H9 (cell line): Measurements from ENCODE around the gene ARPC1A. TPM values are rescaled to one million over a fixed set of nuclear protein-coding genes. Genes with fewer than 3 reads are reported as not detected.

Experiments
- DNase-seq: peaks from one replicate; pipeline ENCODE4 v3.0.0-alpha.2; 2017
- H2AFZ ChIP-seq: one replicate; pipeline ENCODE4 v1.6.1; 2013; ENCODE audit warnings: mild to moderate bottlenecking, low read length, control low read depth, moderate library complexity
- H2AK5ac ChIP-seq: 2 replicates; pipeline ENCODE4 v1.6.1; 2013; ENCODE audit warnings: low read length, control low read depth, mixed read lengths; ENCODE audit not compliant: insufficient read length
- H2BK120ac ChIP-seq: one replicate; pipeline ENCODE4 v1.6.1; 2013; ENCODE audit warnings: low read depth, mild to moderate bottlenecking, low read length, control low read depth, inconsistent platforms; ENCODE audit not compliant: poor library complexity, severe bottlenecking
- H2BK12ac ChIP-seq: 2 replicates; pipeline ENCODE4 v1.6.1; 2013; ENCODE audit warnings: low read length, control low read depth, mixed read lengths, low read depth; ENCODE audit not compliant: insufficient read length
- H2BK15ac ChIP-seq: 2 replicates; pipeline ENCODE4 v1.6.1; 2013; ENCODE audit warnings: low read depth, low read length, control low read depth
- H2BK20ac ChIP-seq: one replicate; pipeline ENCODE4 v1.6.1; 2013; ENCODE audit warnings: low read depth, mild to moderate bottlenecking, low read length, control low read depth, inconsistent platforms; ENCODE audit not compliant: poor library complexity, severe bottlenecking
- H2BK5ac ChIP-seq: 2 replicates; pipeline ENCODE4 v1.6.1; 2013; ENCODE audit warnings: low read length, control low read depth, mixed read lengths; ENCODE audit not compliant: insufficient read length
- H3K14ac ChIP-seq: 2 replicates; pipeline ENCODE4 v1.6.1; 2013; ENCODE audit warnings: low read length, control low read depth; ENCODE audit not compliant: insufficient read depth
- H3K18ac ChIP-seq: 2 replicates; pipeline ENCODE4 v1.6.1; 2013; ENCODE audit warnings: low read depth, mild to moderate bottlenecking, mixed read lengths, low read length, control low read depth; ENCODE audit not compliant: insufficient read length
- H3K23ac ChIP-seq: 2 replicates; pipeline ENCODE4 v1.6.1; 2013; ENCODE audit warnings: low read length, control low read depth, mixed read lengths, low read depth; ENCODE audit not compliant: insufficient read length
- H3K23me2 ChIP-seq: 2 replicates; pipeline ENCODE4 v1.6.1; 2013; ENCODE audit warnings: low read depth, mild to moderate bottlenecking, mixed read lengths, low read length, control low read depth; ENCODE audit not compliant: insufficient read length, poor library complexity, severe bottlenecking
- H3K27ac ChIP-seq: 2 replicates; pipeline ENCODE4 v1.5.1; 2013; ENCODE audit warnings: low read length, control low read depth, mixed read lengths, low read depth; ENCODE audit not compliant: insufficient read length
- H3K27me3 ChIP-seq: 2 replicates; pipeline ENCODE4 v1.6.1; 2013; ENCODE audit warnings: low read length, control low read depth, inconsistent platforms; ENCODE audit not compliant: insufficient read depth
- H3K4ac ChIP-seq: 2 replicates; pipeline ENCODE4 v1.6.1; 2013; ENCODE audit warnings: low read depth, mild to moderate bottlenecking, control low read depth, inconsistent platforms, low read length, moderate library complexity
- H3K4me1 ChIP-seq: 2 replicates; pipeline ENCODE4 v1.6.1; 2013; ENCODE audit warnings: low read length, control low read depth, inconsistent platforms; ENCODE audit not compliant: insufficient read depth
- H3K4me2 ChIP-seq: 2 replicates; pipeline ENCODE4 v1.6.1; 2013; ENCODE audit warnings: low read length, control low read depth, mixed read lengths; ENCODE audit not compliant: insufficient read length, insufficient read depth
- H3K56ac ChIP-seq: 2 replicates; pipeline ENCODE4 v1.6.1; 2013; ENCODE audit warnings: low read depth, mild to moderate bottlenecking, mixed read lengths, low read length, control low read depth; ENCODE audit not compliant: insufficient read length
- H3K79me1 ChIP-seq: 2 replicates; pipeline ENCODE4 v1.6.1; 2013; ENCODE audit warnings: low read depth, mild to moderate bottlenecking, moderate library complexity, low read length, control low read depth, inconsistent platforms; ENCODE audit not compliant: insufficient read depth, poor library complexity, severe bottlenecking
- H3K79me2 ChIP-seq: 2 replicates; pipeline ENCODE4 v1.6.1; 2013; ENCODE audit warnings: low read length, control low read depth, inconsistent platforms; ENCODE audit not compliant: insufficient read depth
- H3K9ac ChIP-seq: 2 replicates; pipeline ENCODE4 v1.6.1; 2013; ENCODE audit warnings: low read length, control low read depth, mixed read lengths; ENCODE audit not compliant: insufficient read length; ENCODE audit errors: extremely low read depth
- H3K9me3 ChIP-seq: one replicate; pipeline ENCODE4 v1.6.1; 2013; ENCODE audit warnings: low read depth, low read length, inconsistent platforms; ENCODE audit not compliant: control insufficient read depth
- H3T11ph ChIP-seq: one replicate; pipeline ENCODE4 v1.6.1; 2013; ENCODE audit warnings: mild to moderate bottlenecking, low read length, control low read depth, inconsistent platforms
- H4K20me1 ChIP-seq: one replicate; pipeline ENCODE4 v1.6.1; 2013; ENCODE audit not compliant: control insufficient read depth, insufficient read length, insufficient read depth
- H4K5ac ChIP-seq: 2 replicates; pipeline ENCODE4 v1.6.1; 2013; ENCODE audit warnings: low read depth, mild to moderate bottlenecking, mixed read lengths, low read length, control low read depth; ENCODE audit not compliant: insufficient read length
- H4K8ac ChIP-seq: replicated peaks from 2 replicates; pipeline ENCODE4 v1.6.1; 2013; ENCODE audit warnings: low read length, control low read depth, mixed read lengths, low read depth; ENCODE audit not compliant: insufficient read length
- H4K91ac ChIP-seq: 2 replicates; pipeline ENCODE4 v1.6.1; 2013; ENCODE audit warnings: low read depth, mild to moderate bottlenecking, moderate library complexity, mixed read lengths, low read length, control low read depth; ENCODE audit not compliant: insufficient read length
- H3K27ac Mint-ChIP-seq, 3 experiments: 2 replicates in 2 of 3; 3 replicates in 1 of 3; pipeline ENCODE4 v1.8.0; 2020 to 2021; ENCODE audit warnings: mixed read lengths in 3 of 3, mild to moderate bottlenecking in 1 of 3, moderate library complexity in 1 of 3
- H3K27me3 Mint-ChIP-seq: 2 replicates; pipeline ENCODE4 v1.8.0; 2021; ENCODE audit warnings: low read depth, mild to moderate bottlenecking, moderate library complexity, mixed read lengths
- H3K36me3 Mint-ChIP-seq, 3 experiments: 2 replicates in 2 of 3; 3 replicates in 1 of 3; pipeline ENCODE4 v1.8.0; 2020 to 2021; ENCODE audit warnings: low read depth in 3 of 3, mixed read lengths in 3 of 3; ENCODE audit not compliant: insufficient read depth in 1 of 3
- H3K4me1 Mint-ChIP-seq, 2 experiments: 2 replicates each; pipeline ENCODE4 v1.8.0; 2020; ENCODE audit warnings: mixed read lengths in 2 of 2
- H3K4me3 Mint-ChIP-seq, 2 experiments: 2 replicates in 1 of 2; 3 replicates in 1 of 2; pipeline ENCODE4 v1.8.0; 2020 to 2021; ENCODE audit warnings: mild to moderate bottlenecking in 2 of 2, mixed read lengths in 2 of 2, moderate library complexity in 1 of 2
- H3K9me3 Mint-ChIP-seq, 2 experiments: 2 replicates in 1 of 2; 3 replicates in 1 of 2; pipeline ENCODE4 v1.8.0; 2020; ENCODE audit warnings: mild to moderate bottlenecking in 2 of 2, mixed read lengths in 2 of 2, moderate library complexity in 1 of 2
- CTCF ChIP-seq: fragments of 200-600 bp; sonication (generic); conservative IDR thresholded peaks from 3 replicates; pipeline ENCODE4 v1.8.0; 2021; ENCODE audit warnings: antibody characterized with exemption, mild to moderate bottlenecking
- WGBS: extraction: QIAGEN DNeasy Blood & Tissue Kit; methylation state at CpG from one replicate; pipeline ENCODE4 v1.1.7; 2013; ENCODE audit warnings: missing lambda C conversion rate, low lambda C conversion rate, mixed read lengths; ENCODE audit not compliant: insufficient read length; ENCODE audit errors: extremely low coverage; 5-methylcytosine and 5-hydroxymethylcytosine counted together
- total RNA-seq: library from RNA; stranded (reverse); gene quantifications from 2 replicates; pipeline ENCODE4 v1.2.1, GENCODE V29; 2021

The ARPC1A gene
- total RNA-seq, 1 experiment from 2014 or later, result 169 TPM

GRCh38 chr7:99404977-99405320, 79.3 kb downstream of the ARPC1A start:
- Mint-ChIP-seq H3K27me3 (no peaks in the 10 kb centered on the region), H3K27ac (peak overlapping the region in 2 of 3 experiments; percentile 10 to 70; a peak in 2 of 7 replicates), H3K36me3 (peaks cover 30 to 59% (median 51%) of the 10 kb centered on the region in 3 experiments), H3K4me3 (no peak overlapping the region; a peak in 1 of 5 replicates), H3K9me3 (no peaks in the 10 kb centered on the region), H3K4me1 (peaks cover 17 to 18% of the 10 kb centered on the region in 2 experiments)
- Histone ChIP-seq H2BK15ac (no peak overlapping the region), H3K18ac (no peak overlapping the region), H2BK12ac (no peak overlapping the region), H3K14ac (no peak overlapping the region), H4K91ac (no peak overlapping the region), H3T11ph (no peak overlapping the region), H3K79me1 (peaks cover 12% of the 10 kb centered on the region), H3K4me2 (no peak overlapping the region), H3K9me3 (no peaks in the 10 kb centered on the region), H3K23me2 (peaks cover 16% of the 10 kb centered on the region), H2BK120ac (no peak overlapping the region), H3K27ac (no peak overlapping the region), H4K8ac (no peak overlapping the region), H3K56ac (no peak overlapping the region), H3K4ac (no peak overlapping the region), H2AFZ (no peak overlapping the region), H2BK5ac (no peak overlapping the region), H4K5ac (no peak overlapping the region), H2AK5ac (no peak overlapping the region), H4K20me1 (no peaks in the 10 kb centered on the region), H2BK20ac (no peak overlapping the region), H3K9ac (no peak overlapping the region), H3K23ac (no peak overlapping the region), H3K79me2 (peaks cover 34% of the 10 kb centered on the region), H3K4me1 (no peaks in the 10 kb centered on the region), H3K27me3 (no peaks in the 10 kb centered on the region)
- no CpG with 5 or more reads among the region's 10 CpGs for WGBS
- no peak for TF ChIP-seq CTCF
- no peak for DNase-seq
